OCI-LY1 (cell line): ENCODE data around the gene UTP14C.

ENCODE experiments used
- H2AFZ ChIP-seq: fragments of 200-600 bp; sonication (generic), shearing (Covaris generic); 2 replicates; pipeline ENCODE4 v1.6.0; 2014; ENCODE audit warnings: antibody characterized with exemption, mild to moderate bottlenecking, low read length
- H3F3A ChIP-seq: fragments of 200-600 bp; sonication (generic), shearing (Covaris generic); 2 replicates; pipeline ENCODE4 v1.6.0; 2014; ENCODE audit warnings: mild to moderate bottlenecking, antibody characterized with exemption, low read length, moderate library complexity; ENCODE audit not compliant: insufficient read depth
- H3K27ac ChIP-seq: fragments of 200-600 bp; sonication (generic); 2 replicates; pipeline ENCODE4 v1.5.1; 2014; ENCODE audit warnings: low read length, mixed run types, mild to moderate bottlenecking, low read depth; ENCODE audit not compliant: poor library complexity, severe bottlenecking
- H3K27me3 ChIP-seq: fragments of 200-600 bp; sonication (generic); 2 replicates; pipeline ENCODE4 v1.6.0; 2014; ENCODE audit warnings: antibody characterized with exemption, mild to moderate bottlenecking, low read length, moderate library complexity; ENCODE audit not compliant: insufficient read depth
- H3K36me3 ChIP-seq: fragments of 200-600 bp; sonication (generic); 2 replicates; pipeline ENCODE4 v1.6.1; 2014; ENCODE audit warnings: mild to moderate bottlenecking, antibody characterized with exemption, low read length, moderate library complexity, mixed read lengths; ENCODE audit not compliant: insufficient read depth
- H3K4me1 ChIP-seq: fragments of 200-600 bp; sonication (generic); 2 replicates; pipeline ENCODE4 v1.5.1; 2014; ENCODE audit warnings: mild to moderate bottlenecking, low read length, moderate library complexity; ENCODE audit not compliant: insufficient read depth, severe bottlenecking
- H3K4me2 ChIP-seq: fragments of 200-600 bp; sonication (generic), shearing (Covaris generic); 2 replicates; pipeline ENCODE4 v1.6.1; 2014; ENCODE audit warnings: low read length
- H3K4me3 ChIP-seq: fragments of 200-600 bp; sonication (generic); 2 replicates; pipeline ENCODE4 v1.5.1; 2014; ENCODE audit warnings: low read length, low read depth, mild to moderate bottlenecking, mixed read lengths; ENCODE audit not compliant: poor library complexity, severe bottlenecking
- H3K79me2 ChIP-seq: fragments of 200-600 bp; shearing (Covaris generic); 2 replicates; pipeline ENCODE4 v1.6.1; 2016; ENCODE audit warnings: mixed run types, low read length, mixed read lengths; ENCODE audit not compliant: insufficient read depth
- H3K9ac ChIP-seq: fragments of 200-600 bp; sonication (generic), shearing (Covaris generic); 2 replicates; pipeline ENCODE4 v1.6.1; 2014; ENCODE audit warnings: mild to moderate bottlenecking, low read length, mixed read lengths
- H3K9me2 ChIP-seq: fragments of 200-600 bp; sonication (generic), shearing (Covaris generic); 2 replicates; pipeline ENCODE4 v1.6.1; 2014; ENCODE audit warnings: low read depth, mild to moderate bottlenecking, low read length, mixed read lengths
- H3K9me3 ChIP-seq: fragments of 200-600 bp; shearing (Covaris generic); 2 replicates; pipeline ENCODE4 v1.6.1; 2014; ENCODE audit warnings: low read length, mixed read lengths
- H4K20me1 ChIP-seq: fragments of 200-600 bp; sonication (generic), shearing (Covaris generic); 2 replicates; pipeline ENCODE4 v1.6.0; 2016; ENCODE audit warnings: mild to moderate bottlenecking, low read length; ENCODE audit not compliant: insufficient read depth
- EZH2 ChIP-seq: fragments of 200-600 bp; sonication (generic), shearing (Covaris generic); IDR thresholded peaks from 2 replicates; pipeline ENCODE4 v1.8.0; 2017; ENCODE audit warnings: borderline replicate concordance, mixed run types, mild to moderate bottlenecking, antibody characterized with exemption, low read length, moderate library complexity, mixed read lengths
- TF ChIP-seq, protein P1 (sequence below): fragments of 200-600 bp; sonication (generic), shearing (Covaris generic); IDR thresholded peaks from 2 replicates; pipeline ENCODE4 v1.5.1; 2017; ENCODE audit warnings: mild to moderate bottlenecking, antibody characterized with exemption, low read length, moderate library complexity, mixed read lengths

UTP14C gene, protein sequence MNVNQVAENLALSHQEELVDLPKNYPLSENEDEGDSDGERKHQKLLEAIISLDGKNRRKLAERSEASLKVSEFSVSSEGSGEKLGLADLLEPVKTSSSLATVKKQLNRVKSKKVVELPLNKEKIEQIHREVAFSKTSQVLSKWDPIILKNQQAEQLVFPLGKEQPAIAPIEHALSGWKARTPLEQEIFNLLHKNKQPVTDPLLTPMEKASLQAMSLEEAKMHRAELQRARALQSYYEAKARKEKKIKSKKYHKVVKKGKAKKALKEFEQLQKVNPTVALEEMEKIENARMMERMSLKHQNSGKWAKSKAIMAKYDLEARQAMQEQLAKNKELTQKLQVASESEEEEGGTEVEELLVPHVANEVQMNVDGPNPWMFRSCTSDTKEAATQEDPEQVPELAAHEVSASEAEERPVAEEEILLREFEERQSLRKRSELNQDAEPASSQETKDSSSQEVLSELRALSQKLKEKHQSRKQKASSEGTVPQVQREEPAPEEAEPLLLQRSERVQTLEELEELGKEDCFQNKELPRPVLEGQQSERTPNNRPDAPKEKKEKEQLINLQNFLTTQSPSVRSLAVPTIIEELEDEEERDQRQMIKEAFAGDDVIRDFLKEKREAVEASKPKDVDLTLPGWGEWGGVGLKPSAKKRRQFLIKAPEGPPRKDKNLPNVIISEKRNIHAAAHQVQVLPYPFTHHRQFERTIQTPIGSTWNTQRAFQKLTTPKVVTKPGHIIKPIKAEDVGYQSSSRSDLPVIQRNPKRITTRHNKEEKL

DNA sequence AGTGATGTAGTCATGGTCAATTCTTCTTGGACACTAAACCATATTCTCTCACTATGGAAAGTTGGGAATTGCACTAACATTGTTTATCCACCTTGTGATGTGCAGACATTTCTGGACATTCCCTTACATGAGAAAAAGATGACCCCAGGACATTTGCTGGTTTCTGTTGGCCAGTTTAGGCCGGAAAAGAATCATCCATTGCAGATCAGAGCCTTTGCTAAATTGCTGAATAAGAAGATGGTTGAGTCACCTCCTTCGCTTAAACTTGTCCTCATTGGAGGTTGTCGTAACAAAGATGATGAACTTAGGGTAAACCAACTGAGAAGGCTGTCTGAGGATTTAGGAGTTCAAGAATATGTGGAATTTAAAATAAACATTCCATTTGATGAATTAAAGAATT is at the start of gene UTP14C:
Gene UTP14C, plus strand, starts transcription at position 211 of the 400 bp plus-strand sequence. CDS start 4,114 bp downstream, outside the sequence.
- no peaks in the 10 kb centered on the region for H3K9me2 ChIP-seq
- no peaks in the 10 kb centered on the region for H3K79me2 ChIP-seq
- no peaks in the 10 kb centered on the region for H3F3A ChIP-seq
- H3K9ac ChIP-seq = no peak within 1 kb of the TSS
- H3K27me3 ChIP-seq = no peaks in the 10 kb centered on the region
- H3K4me1 ChIP-seq = no peaks in the 10 kb centered on the region
- H3K27ac ChIP-seq = no peak within 1 kb of the TSS
- H2AFZ ChIP-seq = no peak within 1 kb of the TSS
- no peak for TF ChIP-seq EZH2
- TF ChIP-seq, protein P1, sequence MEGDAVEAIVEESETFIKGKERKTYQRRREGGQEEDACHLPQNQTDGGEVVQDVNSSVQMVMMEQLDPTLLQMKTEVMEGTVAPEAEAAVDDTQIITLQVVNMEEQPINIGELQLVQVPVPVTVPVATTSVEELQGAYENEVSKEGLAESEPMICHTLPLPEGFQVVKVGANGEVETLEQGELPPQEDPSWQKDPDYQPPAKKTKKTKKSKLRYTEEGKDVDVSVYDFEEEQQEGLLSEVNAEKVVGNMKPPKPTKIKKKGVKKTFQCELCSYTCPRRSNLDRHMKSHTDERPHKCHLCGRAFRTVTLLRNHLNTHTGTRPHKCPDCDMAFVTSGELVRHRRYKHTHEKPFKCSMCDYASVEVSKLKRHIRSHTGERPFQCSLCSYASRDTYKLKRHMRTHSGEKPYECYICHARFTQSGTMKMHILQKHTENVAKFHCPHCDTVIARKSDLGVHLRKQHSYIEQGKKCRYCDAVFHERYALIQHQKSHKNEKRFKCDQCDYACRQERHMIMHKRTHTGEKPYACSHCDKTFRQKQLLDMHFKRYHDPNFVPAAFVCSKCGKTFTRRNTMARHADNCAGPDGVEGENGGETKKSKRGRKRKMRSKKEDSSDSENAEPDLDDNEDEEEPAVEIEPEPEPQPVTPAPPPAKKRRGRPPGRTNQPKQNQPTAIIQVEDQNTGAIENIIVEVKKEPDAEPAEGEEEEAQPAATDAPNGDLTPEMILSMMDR = no peak
- no peak within 1 kb of the TSS for H3K4me2 ChIP-seq
- H3K9me3 ChIP-seq = no peaks in the 10 kb centered on the region
- H3K4me3 ChIP-seq = no peak within 1 kb of the TSS
- H4K20me1 ChIP-seq = no peaks in the 10 kb centered on the region
- peaks cover 73% of the 10 kb centered on the region for H3K36me3 ChIP-seq

DNA sequence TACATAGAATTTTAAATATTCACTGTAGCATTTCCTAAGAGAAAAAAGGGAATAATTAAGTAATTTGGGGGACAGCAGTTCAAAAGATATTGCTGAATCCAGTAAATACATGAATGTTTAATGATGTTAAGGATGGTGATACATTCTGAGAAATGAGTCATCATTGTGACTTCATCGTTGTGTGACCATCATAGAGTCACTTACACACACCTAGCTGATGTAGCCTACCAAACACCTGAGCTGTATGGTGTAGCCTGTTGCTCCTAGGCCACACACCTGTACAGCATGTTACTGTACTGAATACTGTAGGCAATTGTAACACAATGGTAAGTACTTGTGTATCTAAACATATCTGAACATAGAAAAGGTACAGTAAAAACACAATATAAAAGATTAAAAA is 48.1 kb upstream of the UTP14C start:
- Histone ChIP-seq H4K20me1 (no peaks in the 10 kb centered on the region), H3K27me3 (no peaks in the 10 kb centered on the region; the same call in 1 of the 2 replicates), H3K4me3 (no peak overlapping the region), H3F3A (no peaks in the 10 kb centered on the region), H2AFZ (no peak overlapping the region), H3K79me2 (no peaks in the 10 kb centered on the region), H3K9me2 (no peaks in the 10 kb centered on the region), H3K36me3 (no peaks in the 10 kb centered on the region), H3K27ac (no peak overlapping the region), H3K9ac (no peak overlapping the region), H3K9me3 (no peaks in the 10 kb centered on the region), H3K4me2 (no peak overlapping the region), H3K4me1 (no peaks in the 10 kb centered on the region)
- TF ChIP-seq, protein P1 = no peak
- TF ChIP-seq EZH2 = no peak

DNA sequence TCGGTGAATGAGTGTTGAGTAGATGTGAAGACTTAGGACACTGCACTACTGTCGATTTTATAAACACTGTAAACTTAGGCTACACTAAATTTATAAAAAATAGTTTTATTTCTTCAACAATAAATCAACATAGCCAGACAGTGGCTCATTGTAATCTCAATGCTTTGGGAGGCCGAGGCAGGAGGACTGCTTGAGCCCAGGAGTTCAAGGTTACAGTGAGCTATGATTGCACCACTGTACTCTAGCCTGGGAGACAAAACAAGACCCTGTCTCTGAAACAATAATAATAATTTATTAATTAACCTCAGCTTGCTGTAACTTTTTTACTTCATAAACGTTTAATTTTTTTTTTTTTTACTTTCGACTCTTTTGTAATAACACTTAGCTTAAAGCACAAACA is 47.6 kb upstream of the UTP14C start:
- H3F3A ChIP-seq = no peaks in the 10 kb centered on the region
- no peak overlapping the region for H2AFZ ChIP-seq
- no peaks in the 10 kb centered on the region for H3K36me3 ChIP-seq
- H3K27ac ChIP-seq = no peak overlapping the region
- no peaks in the 10 kb centered on the region for H3K4me1 ChIP-seq
- H3K27me3 ChIP-seq = no peaks in the 10 kb centered on the region; the same call in 1 of the 2 replicates
- no peaks in the 10 kb centered on the region for H3K9me2 ChIP-seq
- TF ChIP-seq, protein P1 = no peak
- no peak for TF ChIP-seq EZH2
- no peaks in the 10 kb centered on the region for H3K9me3 ChIP-seq
- no peak overlapping the region for H3K4me3 ChIP-seq
- H3K9ac ChIP-seq = no peak overlapping the region
- H3K4me2 ChIP-seq = no peak overlapping the region
- H4K20me1 ChIP-seq = no peaks in the 10 kb centered on the region
- no peaks in the 10 kb centered on the region for H3K79me2 ChIP-seq
